Testis (tissue), 2 donors: ENCODE results near the gene RRM2.

Source experiments
- CTCF ChIP-seq, 3 experiments: fragments of 450-650 bp in 2 of 3; fragments of 200-600 bp in 1 of 3; sonication (generic) in 1 of 3; IDR thresholded peaks; one replicate each; pipeline ENCODE4 v1.5.1; 2016 to 2019; ENCODE audit warnings: antibody characterized with exemption in 3 of 3, mild to moderate bottlenecking in 2 of 3, moderate library complexity in 1 of 3
- POLR2A ChIP-seq: fragments of 450-650 bp; IDR thresholded peaks from one replicate; pipeline ENCODE4 v1.6.1; 2017; ENCODE audit warnings: antibody characterized with exemption, mild to moderate bottlenecking, moderate library complexity

- no peak for TF ChIP-seq CTCF (IDR thresholded peaks at IDR 0.05)
- TF ChIP-seq POLR2A = no peak
Observed at GRCh38 chr2:10159581-10160131, 37.1 kb downstream of the RRM2 start.
